NCI-H2171 (cell line): ENCODE measurements around the gene GATAD2B.

Source experiments
- DNase-seq: peaks from one replicate; lab custom pipeline; 2025; lab: John Stamatoyannopoulos, UW

Gene GATAD2B

GRCh38 chr1:153922972-153923925, at the start of gene GATAD2B:
GATAD2B (minus strand) TSS chr1:153922972; CDS start chr1:153828347, 94,625 bp downstream.
- DNase-seq, result peak; percentile 99

GRCh38 chr1:153970346-153970745, 47.6 kb upstream of the GATAD2B start:
- no peak for DNase-seq

- no peak for DNase-seq
Measured at GRCh38 chr1:153968972-153969371, 46.2 kb upstream of the GATAD2B start.

DNA sequence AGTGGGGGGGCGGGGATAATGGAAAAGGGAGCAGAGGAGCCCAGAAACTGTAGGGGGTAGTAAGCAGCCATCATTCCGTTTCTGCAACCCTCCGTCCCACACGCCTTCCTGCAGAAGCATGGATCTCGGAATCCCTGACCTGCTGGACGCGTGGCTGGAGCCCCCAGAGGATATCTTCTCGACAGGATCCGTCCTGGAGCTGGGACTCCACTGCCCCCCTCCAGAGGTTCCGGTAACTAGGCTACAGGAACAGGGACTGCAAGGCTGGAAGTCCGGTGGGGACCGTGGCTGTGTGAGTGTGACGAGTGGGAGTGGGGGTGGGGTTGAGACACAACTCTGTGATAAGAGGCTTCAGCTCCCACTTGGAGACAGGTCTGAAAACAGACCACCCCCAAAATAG, 45.6 kb upstream of the GATAD2B start:
- DNase-seq, result no peak

- DNase-seq, result no peak
Measured at GRCh38 chr1:153968000-153968363, 45.2 kb upstream of the GATAD2B start.

GRCh38 chr1:153967107-153967999, 44.6 kb upstream of the GATAD2B start, which contains the start of gene CREB3L4:
CREB3L4 (plus strand) TSS chr1:153967902; CDS start chr1:153968526, 624 bp downstream.
- peak; percentile 85 for DNase-seq

GRCh38 chr1:153963850-153964331, 41.1 kb upstream of the GATAD2B start:
- DNase-seq, result peak; percentile 76

GRCh38 chr1:153963030-153963849, 40.5 kb upstream of the GATAD2B start, which contains the start of gene SLC39A1:
SLC39A1 (minus strand) TSS chr1:153963537; CDS start chr1:153962715, 822 bp downstream.
- peak; percentile 98 for DNase-seq

DNA sequence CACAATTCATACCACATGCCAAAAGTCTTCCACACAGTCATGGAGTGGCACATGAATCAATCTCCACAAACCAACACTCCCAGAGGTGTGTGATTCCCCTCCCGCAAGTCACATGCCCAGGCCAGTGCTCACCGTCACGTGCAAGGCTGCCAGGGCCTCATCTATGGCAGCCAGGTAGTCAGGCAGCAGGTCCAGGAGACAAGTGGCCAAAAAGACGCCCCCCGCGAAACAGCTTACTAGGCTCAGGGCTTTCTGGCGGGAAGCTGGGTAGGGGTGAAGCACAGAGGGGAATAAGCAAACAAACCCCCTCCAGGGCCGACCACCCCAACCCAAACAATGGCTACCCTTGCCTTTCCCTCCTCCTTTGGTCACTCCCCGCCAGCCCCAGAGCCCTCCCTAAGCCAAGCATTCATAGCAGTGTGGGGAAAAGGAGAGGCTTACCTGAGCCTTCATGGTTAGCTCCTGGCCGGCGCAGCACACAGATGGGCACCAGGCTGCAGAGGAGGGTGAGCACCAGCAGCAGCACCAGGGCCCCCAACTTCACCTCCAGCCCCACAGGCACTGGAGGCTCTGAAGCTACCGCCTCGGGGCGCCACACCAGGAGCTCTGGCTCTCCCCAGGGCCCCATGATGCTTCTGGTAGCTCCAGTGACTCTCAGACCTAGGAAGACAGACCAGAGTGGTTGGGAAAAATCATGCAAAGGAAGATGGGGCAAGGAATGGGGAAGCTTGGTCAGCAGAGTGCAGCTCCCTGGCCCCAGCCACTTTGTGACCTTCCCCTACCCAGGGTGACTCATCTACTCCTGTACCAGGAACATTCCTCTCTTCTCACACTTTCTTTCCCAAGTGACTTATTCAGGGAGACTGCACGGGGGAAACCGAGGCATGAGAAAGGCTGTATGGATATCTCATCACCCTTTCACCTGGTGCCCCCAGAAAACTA, 39.6 kb upstream of the GATAD2B start:
- no peak for DNase-seq

DNA sequence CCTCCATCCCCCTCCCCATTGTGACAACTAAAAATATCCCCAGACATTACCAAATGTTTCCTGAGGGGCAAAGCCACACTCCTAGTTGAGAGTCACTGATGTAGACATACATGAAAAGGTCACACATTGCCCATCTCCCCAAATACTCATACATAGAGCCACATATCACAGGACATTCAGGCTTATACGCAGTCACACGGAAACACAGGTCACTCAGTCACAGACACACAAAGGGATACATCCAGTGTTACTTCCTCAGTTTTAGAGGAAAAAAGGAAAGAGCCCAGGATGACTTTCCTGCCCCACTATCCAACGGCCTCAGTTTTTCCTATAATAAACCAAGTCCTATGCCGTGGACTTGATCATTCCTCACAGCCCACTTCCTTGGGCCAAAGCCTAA, 38.6 kb upstream of the GATAD2B start:
- DNase-seq, result no peak

DNA sequence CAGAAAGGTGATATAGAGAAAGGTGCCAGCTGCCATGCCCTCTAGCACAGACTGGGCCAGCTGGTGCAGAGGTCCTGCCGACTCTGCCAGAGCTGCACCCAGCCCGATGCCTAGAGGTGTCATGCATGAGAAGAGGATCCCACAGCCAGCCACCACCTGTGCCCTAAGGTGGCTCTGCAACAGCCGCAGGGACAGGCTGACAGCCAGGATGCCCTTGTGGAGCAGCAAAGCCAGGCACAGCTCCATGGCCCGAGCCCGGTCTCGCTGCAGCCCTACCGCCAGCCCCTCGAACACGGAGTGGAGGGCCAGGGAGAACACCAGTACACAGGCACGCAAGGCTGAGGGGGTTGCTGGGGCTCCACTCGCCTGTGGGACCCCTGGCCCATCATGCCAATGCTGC, 37.4 kb upstream of the GATAD2B start:
- no peak for DNase-seq

DNA sequence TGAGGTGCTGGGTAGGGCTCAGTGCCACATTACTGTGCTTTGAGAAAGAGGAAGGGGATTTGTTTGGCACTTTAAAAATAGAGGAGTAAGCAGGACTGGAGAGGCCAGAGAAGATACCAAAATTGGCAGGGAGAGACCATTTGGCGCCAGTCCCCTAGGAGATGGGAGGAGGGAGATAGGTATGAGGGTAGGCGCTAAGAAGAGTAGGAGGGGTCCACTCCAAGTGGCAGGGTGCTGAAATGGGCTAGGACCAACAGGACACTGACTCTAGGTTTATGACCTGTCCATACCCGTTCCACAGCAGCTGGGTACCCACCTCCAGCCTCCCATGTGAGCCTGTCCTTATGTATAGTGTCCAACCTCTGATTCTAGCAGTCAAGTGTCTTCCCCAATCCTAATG, 36.7 kb upstream of the GATAD2B start:
- DNase-seq, result no peak

DNA sequence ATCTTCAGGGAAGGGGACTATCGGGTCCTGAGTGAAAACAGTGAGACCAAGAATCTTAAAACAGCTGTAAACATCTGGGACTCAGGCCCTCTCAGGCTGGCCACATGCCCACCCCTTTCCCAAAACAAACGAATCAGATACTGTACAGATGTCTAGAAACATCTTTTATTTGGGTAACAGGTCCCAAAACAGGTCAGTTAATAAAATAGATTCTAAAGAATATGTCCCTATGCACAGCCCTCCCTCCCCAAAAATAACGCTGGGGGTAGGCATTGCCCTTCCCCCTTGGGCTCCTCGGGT, 36.1 kb upstream of the GATAD2B start:
- no peak for DNase-seq

DNA sequence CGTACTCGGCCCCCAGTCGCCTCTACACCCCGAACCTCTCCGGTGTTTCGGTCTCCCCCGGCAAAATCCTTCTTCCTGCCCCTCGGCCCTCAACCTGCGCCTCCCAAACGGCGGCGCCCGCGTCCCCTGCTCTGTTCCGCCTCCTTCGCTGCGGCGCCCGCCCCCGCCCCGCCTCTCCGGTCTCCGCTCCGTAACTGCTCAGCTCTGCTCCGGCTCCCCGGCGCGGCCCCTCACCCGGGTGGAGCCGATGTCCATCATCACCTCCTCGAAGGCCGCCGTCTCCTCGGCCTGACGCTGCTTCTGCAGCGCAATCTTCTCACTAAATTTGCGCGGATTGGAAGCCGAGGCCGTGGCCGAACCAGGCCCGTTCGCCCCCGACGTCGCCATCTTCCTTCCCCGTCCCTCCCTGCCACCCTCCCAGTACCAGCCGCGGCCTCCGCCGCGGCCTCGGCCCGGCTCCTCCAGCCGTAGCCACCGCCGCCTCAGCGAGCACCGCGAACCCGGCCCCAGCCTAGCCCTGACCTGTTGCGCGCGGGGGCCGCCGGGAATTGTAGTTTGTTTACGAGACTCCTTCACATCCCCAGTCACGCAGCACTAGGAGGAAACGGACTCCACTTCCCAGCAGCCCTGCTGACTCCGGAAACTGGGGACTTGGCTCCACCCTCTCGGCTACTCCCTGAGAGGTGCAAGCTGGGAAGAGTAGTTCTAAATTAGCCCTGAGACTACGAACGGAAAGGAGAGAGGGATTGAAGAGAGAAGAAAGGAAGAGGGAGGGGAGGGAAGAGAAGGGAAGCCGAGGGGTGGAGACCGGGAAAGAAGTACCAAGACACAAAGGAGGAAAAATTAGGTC, 35.6 kb upstream of the GATAD2B start, which contains the start of gene CRTC2:
Gene CRTC2 (minus strand): TSS at position 502 of the 850 bp plus-strand sequence. CDS start 115 bp downstream, at position 387.
- peak; percentile 97 for DNase-seq

- no peak for DNase-seq
Measured at GRCh38 chr1:153957744-153958110, 35.0 kb upstream of the GATAD2B start.

DNA sequence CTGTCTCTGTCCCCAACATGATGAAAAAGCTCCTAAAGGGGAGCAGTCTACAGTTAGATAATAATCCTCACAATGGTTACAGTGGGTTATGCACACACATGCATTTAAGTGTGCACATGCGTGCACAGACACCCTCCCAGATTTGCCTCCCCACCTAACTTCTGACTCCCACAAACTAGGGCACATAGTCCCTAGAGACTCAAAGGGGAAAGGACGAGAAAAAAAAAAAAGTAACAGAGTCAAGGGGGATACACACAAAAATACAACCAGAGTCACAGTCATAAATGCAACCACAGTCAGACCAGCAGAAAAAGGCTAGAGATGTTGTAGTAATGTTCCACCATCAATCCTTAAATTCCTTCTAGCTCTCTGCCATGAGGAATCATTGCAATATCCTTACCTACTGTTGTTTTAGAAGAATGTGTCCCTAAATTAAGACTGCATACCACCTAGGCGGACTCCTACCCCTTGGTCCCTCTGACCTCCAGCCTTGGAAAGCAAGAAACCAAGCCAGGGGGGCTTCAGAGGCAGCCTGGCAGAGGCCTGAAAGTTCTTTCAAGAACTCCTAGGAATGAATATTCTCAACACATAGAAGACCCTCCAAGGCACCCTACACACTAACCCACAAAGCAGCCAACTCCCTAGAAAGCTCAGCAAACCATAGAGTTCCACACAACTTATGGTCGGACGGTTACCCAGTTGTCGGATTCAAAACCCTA, 34.4 kb upstream of the GATAD2B start:
- DNase-seq, result no peak

DNA sequence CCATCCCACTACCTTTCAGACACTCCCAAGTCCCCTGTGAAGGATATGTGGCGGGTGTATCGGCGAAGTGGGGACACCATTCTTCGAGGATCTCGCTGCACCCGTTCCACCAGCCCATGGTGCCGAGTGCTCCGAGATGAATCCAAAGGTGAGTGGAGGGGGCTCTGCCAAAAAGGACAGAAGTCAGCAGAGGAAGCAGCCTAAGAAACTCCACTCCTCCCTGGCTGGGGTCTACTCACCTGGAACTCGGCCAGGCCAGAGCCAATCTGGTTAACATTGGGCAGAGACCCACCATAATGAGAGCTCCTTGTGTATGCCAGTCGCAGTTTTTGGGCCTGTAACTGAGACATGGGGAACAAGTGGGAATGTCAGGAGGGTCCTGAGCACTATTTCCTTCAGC, 32.1 kb upstream of the GATAD2B start:
- no peak for DNase-seq

DNA sequence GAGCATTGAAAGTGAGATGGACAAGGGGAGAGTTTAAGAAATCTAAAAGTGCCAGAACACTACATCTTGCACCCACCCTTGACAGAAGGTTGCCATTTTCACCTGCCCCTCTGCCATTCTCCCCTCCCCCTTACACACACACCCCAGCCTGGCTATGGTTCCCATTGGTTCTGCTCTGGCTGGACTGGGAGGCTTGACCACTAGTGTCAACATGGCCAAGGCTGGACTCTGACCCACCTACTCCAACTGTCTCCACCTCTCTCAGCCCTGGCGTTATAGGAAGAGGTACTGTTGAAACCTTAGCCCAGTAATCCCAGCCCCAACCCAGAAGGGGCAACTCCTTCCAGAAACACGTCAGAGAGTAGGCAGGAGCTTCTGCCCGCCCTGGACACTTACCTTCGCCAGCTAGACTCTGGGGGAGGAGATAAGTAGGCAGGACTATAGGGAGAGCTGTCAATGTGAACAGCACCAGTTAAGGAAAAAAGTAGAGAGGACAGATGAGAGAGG, 31.1 kb upstream of the GATAD2B start:
- DNase-seq, result no peak

DNA sequence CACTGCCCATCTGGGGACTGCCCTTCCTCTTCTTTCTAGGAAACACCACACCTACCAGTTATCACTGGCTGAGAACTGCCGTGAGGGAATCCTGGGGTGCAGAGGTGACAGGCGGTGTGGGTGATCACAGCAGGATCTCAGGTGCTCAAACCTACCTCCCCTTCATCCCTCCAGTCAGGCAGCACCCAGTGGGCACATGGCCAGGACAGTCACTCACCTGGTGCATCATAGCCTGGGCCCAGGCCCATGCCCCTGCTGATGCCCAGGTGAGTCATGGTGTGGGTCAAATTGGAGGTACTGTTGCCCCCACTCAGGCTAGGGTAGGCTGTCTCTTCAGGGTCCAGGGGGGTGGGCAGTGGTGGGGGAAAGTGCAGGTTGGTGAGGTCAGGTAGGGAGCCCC, 29.0 kb upstream of the GATAD2B start:
- DNase-seq, result no peak
